Measurements from ENCODE around the gene PGRMC1. TPM values are rescaled to one million over a fixed set of nuclear protein-coding genes. Genes with fewer than 3 reads are reported as not detected.
A peak's percentile ranks its signal among the peaks of the same experiment; 100 is the strongest.
"Not testable (repeated sequence)": the region's sequence is repeated elsewhere in the genome, so short reads cannot be mapped to it uniquely, and the experiment has no call there.

PGRMC1 gene
- total RNA-seq: 122 TPM

DNA sequence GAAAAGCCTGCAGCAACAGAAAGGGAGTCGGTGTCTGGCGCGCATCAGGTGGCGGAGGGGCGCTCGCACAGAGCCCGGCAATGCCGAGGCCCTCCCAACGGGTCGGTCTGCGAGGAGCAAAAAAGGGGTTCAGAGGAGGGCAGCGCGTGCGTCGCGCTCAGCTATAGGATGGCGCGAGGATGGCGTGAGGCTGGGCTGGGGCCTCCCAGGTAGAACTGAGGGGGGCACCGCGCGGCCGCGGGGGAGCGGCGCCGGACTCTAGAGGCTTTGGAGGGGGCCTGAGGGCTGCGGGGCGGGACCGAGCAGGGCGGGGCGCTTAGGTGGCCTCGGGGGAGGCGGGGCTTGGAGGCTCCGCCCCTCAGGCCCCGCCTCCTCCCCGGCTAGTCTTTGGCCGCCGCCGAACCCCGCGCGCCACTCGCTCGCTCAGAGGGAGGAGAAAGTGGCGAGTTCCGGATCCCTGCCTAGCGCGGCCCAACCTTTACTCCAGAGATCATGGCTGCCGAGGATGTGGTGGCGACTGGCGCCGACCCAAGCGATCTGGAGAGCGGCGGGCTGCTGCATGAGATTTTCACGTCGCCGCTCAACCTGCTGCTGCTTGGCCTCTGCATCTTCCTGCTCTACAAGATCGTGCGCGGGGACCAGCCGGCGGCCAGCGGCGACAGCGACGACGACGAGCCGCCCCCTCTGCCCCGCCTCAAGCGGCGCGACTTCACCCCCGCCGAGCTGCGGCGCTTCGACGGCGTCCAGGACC is at the start of gene PGRMC1:
Gene PGRMC1 (plus strand): TSS at position 414 of the 751 bp plus-strand sequence. CDS start 79 bp downstream, at position 493.
- DNase-seq: peak; percentile 64

DNA sequence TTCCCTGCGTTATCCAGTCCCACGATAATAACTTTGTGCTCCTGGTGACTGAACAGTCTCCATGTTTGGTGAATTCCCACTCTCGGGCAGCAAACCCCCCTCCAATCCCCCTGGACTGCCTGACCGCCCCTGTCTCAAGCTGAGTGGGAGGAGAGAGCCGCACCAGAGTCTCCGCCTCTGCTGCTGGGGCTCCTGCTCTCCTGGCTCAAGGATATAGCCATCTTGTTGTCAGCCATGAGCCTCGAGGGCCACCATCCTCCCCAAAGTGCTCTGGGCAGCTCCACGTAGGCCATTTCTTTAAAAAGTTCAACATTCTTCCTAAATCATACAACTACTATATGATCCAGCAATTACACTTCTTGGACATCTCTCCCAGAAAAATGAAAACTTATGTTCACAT is 49.3 kb upstream of the PGRMC1 start:
- DNase-seq: no peak

DNA sequence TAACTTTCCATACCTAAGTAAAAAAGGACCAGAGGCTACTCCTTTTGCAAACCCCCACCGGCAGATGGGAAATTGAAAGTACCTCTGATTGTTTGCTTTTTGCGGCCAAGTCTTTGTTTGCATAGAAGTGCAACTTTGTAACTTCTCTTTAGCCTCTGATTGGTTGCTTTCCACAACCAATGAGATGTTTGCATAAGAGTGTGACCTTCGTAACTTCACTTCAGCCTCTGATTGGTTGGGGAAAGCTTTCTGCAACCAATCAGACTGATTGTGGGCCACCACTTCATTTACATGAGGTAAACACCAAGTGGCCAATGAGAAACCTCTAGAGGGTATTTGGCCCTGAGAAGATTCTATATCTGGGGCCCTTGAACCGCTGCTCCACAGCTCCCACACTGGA is 48.8 kb upstream of the PGRMC1 start:
- no peak for DNase-seq

DNA sequence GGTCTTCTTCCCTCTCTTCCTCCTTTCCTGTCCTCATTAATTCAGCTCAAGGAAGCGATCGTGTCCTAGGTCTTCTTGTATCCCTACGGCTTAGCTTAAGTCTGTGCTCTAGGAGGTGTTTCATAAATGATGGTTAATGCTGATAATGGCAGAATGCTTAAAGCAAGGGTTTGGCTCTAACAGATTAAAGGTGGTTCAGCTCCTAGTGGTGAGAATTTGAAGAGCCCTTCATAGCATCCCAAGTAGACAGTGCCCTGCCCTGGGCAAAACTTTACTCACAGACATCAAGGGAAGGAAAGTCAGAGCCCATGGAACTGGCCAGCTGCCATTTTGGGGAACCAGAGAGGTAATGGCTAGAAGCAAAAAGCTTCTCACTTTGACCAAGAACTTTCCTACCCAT is 47.0 kb upstream of the PGRMC1 start:
- DNase-seq: no peak

DNA sequence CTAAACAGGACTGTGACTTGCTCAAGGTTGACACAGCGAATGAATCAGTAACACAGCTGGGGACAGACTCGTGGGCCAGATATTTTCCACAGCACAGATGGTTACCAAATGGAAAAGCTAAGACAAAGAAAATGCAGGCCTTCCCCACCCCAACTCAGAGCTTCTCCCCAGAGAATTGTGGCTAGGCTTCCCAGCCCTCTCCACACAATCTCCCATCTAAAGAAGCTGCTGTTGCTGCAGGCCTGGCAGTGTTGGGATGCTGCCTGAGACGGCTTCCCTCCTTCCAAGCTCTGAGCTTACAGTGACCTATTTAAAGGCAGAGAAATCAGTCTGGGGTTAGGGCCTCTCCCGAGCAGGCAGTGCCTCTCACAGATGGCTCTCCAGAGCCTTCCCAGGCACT is 46.5 kb upstream of the PGRMC1 start:
- DNase-seq: peak; percentile 94

DNA sequence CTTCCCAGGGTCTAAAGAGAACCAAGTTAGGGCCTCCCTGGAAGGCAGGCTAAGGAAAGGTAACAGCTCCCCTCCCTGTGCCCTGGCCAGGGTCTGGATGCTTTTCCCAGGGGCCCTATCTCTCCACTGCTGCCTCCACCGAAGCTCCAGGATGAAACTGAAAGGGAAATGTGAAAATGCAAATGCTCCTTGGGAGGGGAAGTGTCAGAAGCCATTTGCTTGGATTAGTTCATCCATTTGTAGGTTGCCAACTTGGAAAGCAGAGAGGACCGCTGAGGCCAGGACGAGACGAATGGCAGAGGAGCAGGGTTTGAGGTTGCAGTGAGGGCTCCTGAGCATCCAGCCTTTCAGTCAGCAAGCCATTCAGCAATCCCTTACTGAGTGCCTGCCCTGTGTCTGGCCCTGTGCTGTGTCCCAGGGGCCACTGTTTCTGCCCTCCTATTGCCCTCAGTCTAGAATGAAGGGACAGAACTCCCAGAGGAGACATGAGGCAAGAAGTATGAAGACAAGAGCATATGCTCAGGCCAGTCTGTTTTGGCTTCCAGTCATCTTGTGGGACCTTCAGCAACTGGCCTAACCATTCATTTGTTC is 45.9 kb upstream of the PGRMC1 start:
- peak; percentile 77 for DNase-seq

DNA sequence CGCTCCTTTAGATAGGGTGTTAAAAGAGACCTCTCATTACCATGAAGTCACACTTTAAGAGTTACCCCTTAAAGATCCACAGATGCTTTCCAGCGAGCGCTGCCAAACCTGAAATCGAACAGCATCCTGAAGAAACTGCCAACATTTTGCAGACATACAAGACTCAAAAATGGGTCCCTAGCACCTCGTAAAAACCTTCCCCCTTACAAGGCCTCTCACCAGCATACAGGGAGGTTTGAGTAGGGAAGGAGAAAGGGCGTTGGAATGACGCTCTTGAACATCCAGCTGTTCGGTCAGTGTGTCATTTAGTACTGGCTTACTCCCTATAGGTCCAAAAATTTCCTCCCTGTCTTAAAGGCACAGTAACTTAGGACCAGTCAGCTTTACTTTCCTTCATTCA is 45.3 kb upstream of the PGRMC1 start:
- DNase-seq: peak; percentile 93

DNA sequence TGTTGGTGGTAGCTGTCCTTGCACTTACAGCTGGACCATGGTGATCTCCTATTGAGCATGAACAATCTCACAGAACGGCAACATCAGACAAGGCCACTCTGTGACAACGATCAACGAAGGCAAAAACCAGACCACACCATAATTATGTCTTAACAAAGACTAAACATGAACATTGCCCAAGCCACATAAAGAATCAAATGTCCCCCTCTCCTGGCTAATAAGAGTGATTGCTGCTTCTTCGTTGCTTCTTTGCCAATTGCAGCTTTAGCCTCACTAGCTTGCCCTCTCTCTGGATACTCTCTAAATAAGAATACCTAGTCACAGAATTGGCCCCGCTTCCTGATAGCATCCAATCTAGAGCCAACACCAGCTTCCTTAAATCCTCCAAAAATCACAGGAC is 41.5 kb upstream of the PGRMC1 start:
- peak; percentile 1 for DNase-seq

DNA sequence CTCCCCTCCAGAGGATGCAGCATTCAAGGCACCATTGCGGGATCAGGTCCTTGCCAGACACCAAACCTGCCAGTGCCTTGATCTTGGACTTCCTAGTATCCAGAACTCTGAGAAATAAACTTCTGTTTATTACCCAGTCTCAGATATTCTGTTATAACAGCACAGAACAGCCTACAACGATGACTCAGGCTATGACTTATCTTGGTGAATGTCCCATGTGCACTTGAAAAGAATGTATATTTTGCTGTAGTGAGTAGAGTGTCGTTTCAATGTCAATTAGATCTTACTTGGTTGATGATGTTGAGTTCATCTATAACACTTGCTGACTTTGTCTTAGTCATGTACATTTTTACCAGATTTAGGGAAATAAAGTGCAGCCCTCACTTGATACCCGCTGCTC is 34.5 kb upstream of the PGRMC1 start:
- no peak for DNase-seq

DNA sequence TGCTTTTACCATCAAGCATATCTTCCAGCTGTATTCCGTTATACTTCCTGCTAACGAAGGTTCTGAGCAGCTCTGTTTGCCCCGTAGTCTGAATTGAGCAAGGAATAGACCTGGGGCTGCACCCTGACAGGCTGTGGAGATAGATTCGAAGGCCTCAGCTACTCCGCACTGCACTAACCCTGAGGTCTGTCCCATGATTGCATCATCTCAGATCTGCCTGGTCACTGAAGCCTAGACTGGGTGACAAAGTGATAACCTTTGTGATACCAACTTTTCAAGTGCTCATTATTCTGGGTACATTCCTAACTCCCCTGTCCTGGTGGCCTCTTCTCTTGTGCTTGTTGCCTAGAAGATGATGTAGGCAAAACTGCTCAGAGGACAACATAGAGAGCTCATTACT is 29.9 kb upstream of the PGRMC1 start:
- no peak for DNase-seq

DNA sequence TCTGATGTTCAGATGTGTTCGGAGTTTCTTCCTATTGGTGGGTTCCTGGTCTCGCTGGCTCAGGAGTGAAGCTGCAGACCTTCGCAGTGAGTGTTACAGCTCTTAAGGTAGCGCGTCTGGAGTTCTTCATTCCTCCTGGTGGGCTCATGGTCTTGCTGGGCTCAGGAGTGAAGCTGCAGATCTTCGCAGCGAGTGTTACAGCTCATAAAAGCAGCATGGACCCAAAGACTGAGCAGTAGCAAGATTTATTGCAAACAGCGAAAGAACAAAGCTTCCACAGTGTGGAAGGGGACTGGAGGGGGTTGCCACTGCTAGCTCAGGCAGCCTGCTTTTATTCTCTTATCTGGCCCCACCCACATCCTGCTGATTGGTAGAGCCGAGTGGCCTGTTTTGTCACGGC is 28.6 kb upstream of the PGRMC1 start:
- DNase-seq: not testable (repeated sequence)

DNA sequence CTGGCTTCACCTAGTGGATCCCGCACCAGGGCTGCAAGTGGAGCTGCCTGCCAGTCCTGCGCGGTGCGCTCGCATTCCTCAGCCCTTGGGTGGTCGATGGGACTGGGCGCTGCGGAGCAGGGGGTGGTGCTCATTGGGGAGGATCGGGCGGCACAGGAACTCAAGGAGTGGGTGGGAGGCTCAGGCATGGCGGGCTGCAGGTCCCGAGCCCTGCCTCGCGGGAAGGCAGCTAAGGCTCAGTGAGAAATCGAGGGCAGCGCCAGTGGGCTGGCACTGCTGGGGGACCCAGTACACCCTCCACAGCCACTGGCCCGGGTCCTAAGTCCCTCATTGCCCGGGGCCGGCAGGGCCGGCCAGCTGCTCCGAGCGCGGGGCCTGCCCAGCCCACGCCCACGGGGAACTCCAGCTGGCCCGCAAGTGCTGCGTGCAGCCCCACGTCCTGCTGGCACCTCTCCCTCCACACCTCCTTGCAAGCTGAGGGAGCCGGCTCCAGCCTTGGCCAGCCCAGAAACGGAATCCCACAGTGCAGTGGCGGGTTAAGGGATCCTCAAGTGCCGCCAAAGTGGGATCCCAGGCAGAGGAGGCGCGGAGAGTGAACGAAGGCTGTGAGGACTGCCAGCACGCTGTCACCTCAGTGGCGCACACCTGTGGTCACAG is 27.6 kb upstream of the PGRMC1 start:
- DNase-seq: no peak

DNA sequence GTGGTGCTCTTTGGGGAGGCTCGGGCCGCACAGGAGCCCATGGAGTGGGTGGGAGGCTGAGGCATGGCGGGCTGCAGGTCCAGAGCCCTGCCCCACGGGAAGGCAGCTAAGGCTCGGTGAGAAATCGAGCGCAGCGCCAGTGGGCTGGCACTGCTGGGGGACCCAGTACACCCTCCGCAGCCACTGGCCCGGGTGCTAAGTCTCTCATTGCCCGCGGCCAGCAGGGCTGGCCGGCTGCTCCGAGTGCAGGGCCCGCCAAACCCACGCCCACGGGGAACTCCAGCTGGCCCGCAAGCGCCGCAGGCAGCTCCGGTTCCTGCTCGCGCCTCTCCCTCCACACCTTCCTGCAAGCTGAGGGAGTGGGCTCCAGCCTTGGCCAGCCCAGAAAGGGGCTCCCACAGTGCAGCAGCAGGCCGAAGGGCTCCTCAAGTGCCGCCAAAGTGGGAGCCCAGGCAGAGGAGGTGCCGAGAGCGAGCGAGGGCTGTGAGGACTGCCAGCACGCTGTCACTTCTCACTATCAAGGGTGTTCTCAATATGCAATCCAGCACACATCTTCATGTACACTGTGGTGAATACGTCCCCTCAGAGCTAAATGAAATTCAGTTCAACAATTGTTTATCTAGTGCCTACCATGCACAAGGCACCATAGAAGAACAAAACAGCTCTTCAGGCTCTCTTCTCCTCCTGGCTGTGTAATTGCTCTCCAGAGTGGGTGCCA is 25.0 kb upstream of the PGRMC1 start:
- DNase-seq: not testable (repeated sequence)

DNA sequence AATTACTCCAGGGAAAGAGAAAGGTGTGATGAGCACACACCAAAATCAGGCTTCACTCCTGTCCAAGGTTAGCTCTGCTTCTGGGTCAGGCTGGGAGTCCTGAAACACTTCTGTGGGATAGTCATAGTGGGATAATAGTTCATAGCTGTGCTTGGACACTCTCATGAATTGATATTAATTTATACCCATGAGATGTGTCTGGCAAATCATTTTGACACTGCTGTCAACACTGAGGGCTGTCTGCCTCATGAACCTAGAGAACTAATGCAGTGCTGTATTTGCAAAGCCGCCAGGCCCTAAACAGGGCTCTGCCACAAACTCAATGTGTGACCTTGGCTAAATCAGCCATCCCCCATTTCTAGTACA is 24.5 kb upstream of the PGRMC1 start:
- DNase-seq: no peak

DNA sequence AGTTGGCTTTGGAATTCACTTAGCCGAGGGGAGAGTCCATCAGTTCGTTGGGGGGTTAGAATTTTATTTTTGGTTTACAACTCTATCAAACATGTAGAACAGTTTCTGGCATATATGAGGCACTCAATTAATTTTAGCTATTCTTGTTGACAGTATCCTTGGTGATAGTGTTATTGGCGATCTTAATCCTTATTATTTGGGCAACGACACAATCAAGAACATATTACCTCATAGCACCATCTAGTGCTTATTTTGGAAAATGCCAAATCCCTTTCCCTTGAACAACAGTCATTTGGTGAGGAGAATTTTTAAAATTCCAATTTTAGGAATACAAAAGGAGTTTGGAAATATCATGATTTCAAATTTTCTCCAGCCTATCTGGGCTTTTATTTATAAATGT is 17.9 kb upstream of the PGRMC1 start:
- DNase-seq: peak; percentile 23

DNA sequence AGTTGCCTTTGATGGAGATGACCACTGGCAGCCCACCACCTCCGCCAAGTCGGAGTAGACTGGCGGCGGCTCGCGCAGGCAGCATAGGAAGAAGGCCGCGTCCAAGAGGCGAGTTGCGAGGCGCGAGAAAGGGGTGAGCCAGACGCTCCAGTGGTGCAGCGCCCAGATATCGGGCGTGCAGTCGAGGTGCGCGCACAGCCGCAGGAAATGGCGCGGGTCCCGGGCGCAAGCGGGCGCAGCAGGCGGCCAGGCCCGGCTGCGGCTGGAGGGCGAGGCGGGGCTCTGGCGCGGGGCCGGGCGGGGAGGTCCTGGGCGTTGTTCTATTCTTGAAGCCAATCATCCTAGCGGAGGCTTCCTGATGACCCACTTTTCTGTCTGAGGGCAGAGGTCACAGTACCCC is 13.2 kb upstream of the PGRMC1 start:
- DNase-seq: no peak

DNA sequence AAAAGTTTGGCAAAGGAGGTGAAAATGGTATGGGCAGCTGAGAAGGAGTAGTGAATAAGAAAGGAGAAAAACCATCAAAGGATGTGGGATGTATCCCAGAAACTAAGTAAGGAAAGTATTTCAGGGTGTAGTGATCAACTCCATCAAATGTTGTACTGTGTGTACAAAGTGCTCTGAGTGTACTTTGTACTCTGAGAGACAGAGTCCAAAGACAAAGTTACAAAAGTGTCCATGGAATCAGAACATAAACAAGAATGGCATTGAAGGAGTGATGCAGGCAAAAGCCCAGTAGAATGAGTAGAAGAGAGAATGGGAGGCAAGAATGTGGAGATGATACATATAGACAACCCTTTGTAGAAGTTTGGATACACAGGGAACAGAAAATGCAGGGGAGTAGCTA is 12.3 kb upstream of the PGRMC1 start:
- DNase-seq: no peak

DNA sequence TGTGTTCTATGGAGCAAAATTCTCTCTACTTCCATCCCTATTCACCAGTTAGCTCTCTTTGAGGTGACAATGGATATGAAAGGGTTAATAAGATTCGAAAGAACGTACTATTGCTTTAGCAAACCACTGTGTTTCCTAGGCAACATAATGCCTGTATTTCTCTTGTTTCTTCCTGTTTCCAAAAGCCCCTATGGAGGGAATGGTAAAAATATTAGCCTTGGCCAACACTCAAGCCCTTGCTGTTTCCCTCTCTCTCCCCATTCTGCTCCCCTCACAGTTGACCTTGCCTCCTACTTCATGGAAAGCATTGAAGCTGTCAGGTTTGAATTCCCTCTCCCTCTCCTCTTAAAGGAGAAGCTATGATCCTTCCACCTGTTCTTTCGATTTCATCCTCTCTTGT is 9.6 kb upstream of the PGRMC1 start:
- DNase-seq: peak; percentile 38

DNA sequence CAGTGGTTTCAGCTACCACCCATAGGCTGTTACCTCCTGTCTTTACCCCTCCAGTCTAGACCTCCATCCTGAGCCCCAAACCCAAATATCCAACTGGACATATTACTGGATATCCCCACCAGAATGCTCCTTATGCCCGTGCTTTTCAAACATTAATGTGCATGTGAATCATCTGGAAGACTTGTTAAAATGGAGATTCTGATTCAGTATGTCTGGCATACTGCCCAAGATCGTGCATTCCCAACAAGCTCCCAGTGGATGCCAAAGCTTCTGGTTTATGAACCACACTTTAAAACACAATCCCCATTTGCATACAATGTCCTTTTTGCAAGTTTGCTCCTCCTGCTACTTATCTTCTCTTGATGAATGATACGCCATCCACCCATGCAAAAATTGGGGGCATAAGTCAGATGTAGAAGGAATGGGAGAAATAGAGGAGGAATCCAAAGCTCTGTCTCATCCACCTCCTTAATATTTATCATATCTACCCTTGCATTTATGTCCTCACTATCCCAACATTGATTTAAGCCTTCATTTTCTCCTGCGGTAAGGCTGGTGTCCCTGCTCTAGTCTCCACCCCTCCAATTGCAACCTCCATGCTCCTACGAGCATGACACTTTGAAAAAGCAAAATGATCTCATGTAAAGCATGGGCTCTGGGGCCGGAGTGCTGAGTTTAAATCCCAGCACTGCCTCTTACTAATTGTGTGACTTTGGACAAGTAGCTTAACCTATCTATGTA is 7.4 kb upstream of the PGRMC1 start:
- no peak for DNase-seq

DNA sequence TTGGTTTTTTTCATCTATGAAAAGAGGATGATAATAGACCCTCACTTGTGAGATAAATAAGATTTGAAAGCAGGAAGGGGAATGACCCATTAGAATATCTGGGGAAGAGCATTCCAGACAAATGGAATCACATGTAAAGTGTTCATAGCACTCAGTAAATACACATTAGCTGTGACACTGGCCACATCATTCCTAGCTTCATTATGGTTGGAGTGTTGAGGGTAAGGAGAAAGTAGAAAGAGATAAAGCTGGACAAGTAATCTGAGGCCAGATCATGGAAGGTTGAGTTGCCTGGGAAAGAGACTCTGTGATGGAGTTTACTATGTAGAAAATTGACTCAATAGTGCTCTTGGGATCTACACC is 6.9 kb upstream of the PGRMC1 start:
- no peak for DNase-seq

DNA sequence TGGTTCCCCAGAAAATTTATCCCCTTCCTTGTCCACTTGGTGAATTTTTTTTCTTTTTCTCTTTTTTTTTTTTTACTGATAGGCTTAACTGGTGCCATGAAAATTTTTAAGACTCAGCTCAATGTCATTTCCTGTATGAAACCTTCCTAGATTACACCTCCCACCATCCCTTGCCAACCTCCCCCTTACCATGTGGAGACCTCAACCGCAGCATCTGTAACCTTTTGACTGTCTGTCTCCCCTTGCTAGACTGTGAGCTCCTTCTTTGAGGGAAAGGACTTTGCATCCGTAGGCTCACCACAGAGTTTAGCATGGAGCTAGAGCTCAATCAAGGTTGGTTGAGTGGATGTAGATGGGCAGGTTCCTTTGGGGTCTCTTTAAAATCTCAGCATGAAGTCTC is 5.2 kb upstream of the PGRMC1 start:
- no peak for DNase-seq

DNA sequence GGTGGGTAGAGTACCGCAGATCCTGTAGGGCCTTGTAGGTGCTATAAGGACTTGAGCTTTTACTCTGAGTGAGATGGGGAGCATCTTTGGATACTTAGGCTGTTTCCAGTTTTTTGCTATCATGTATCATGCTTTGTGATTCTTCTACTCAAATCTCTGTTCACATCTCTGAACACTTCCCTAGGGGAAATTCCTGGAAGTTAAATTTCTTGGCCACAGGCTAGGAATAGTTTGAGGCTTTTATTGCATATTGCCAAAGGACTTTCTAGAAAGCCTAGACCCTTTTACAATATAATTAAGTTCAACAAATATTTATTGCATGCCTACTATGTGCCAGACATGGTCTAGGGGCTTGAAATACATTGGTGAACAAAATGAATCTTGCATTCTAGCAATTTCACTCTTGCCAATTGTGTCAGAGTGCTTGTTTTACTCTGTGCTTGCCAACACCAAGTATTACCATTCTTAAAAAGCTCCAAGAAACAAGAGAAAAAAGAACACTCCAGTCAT is 4.1 kb upstream of the PGRMC1 start:
- DNase-seq: peak; percentile 79

All from skin of body (tissue), 2 donors.